HFFc6 (cell line): ENCODE data around the gene DNAH14. TPM values are rescaled to one million over a fixed set of nuclear protein-coding genes. Genes with fewer than 3 reads are reported as not detected.

Source experiments
- DNase-seq: peaks from one replicate; pipeline ENCODE4 v3.0.0-alpha.2; 2018
- H3K27ac Mint-ChIP-seq: 2 replicates; pipeline ENCODE4 v1.8.0; 2020; ENCODE audit warnings: mild to moderate bottlenecking, mixed read lengths
- H3K27me3 Mint-ChIP-seq: 2 replicates; pipeline ENCODE4 v1.8.0; 2021; ENCODE audit warnings: mild to moderate bottlenecking, moderate library complexity, mixed read lengths; ENCODE audit not compliant: insufficient read depth
- H3K36me3 Mint-ChIP-seq: 2 replicates; pipeline ENCODE4 v1.8.0; 2021; ENCODE audit warnings: low read depth, mixed read lengths
- H3K4me1 Mint-ChIP-seq: 2 replicates; pipeline ENCODE4 v1.8.0; 2020; ENCODE audit warnings: low read depth, mixed read lengths
- H3K4me3 Mint-ChIP-seq: 2 replicates; pipeline ENCODE4 v1.8.0; 2020; ENCODE audit warnings: mild to moderate bottlenecking, moderate library complexity, mixed read lengths
- H3K9me3 Mint-ChIP-seq: 2 replicates; pipeline ENCODE4 v1.8.0; 2020; ENCODE audit warnings: mild to moderate bottlenecking, mixed read lengths
- CTCF ChIP-seq: fragments of 200-600 bp; sonication (generic); IDR thresholded peaks from 2 replicates; pipeline ENCODE4 v1.5.0; 2021; ENCODE audit warnings: antibody characterized with exemption, mild to moderate bottlenecking
- total RNA-seq, 6 experiments: library from RNA; stranded (reverse); fragmentation: NEBNext Ultra II Directional; extraction: Animal tissue kit (Norgen Biotek cat#: 25700); gene quantifications; 2 replicates in 1 of 6; 3 replicates in 5 of 6; pipeline ENCODE4 v1.2.3, GENCODE V29; 2021

Gene DNAH14
- total RNA-seq, 6 experiments from 2014 or later = 6.0 to 8.4 (median 6.9) TPM

DNA sequence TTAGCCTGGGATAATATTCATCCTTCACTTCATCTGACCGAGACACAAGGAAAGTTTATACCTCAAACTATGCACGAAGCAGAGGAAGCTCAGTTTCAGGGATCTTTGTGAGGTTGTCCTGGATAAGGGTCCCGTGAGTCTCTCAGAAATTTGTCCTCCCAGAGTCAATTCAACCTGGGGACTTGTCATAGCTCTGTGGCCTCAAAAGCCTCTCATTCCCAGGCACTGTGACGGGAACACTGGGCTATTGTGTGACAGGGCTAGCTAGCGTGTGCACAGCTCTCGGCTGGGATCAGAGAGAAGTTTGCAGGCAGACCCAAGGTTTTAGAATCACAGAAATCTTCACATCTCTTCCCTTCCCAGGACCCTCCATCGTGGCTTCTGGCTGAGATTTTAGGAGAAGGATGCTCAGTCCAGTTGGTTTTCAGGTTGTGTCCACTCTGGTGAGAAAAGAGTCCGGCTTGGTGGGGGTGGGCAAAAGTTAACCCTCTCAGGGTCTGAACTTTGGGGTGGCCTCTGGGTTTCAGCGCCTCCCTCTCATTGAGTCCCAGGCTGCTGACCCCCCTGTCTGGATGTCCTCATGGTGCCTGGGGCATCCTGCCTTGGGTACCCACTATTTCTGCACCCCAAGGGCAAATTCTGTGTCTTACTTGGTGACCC lies 518.8 kb downstream of the DNAH14 start:
- no peak for TF ChIP-seq CTCF
- peaks cover 22% of the 10 kb centered on the region for H3K4me1 Mint-ChIP-seq
- H3K4me3 Mint-ChIP-seq = peak overlapping the region; percentile 65
- no peaks in the 10 kb centered on the region for H3K9me3 Mint-ChIP-seq
- H3K27me3 Mint-ChIP-seq = peaks cover 19% of the 10 kb centered on the region
- no peak for DNase-seq
- H3K27ac Mint-ChIP-seq = peak overlapping the region; percentile 17; the same call in 1 of the 2 replicates
- H3K36me3 Mint-ChIP-seq = no peaks in the 10 kb centered on the region
